Measurements from ENCODE around the gene FMO3. TPM values are rescaled to one million over a fixed set of nuclear protein-coding genes. Genes with fewer than 3 reads are reported as not detected.

FMO3 gene
- total RNA-seq (1 to 10 TPM in 5 of 10 donors, under 1 TPM in 5; 0.51 to 2.1 (median 1.1) TPM), polyA plus RNA-seq (1 to 10 TPM in 1 of 2 donors, under 1 TPM in 1; 0.83 to 1.4 TPM)
- long read RNA-seq, donor 1, partial matches to known transcripts = 1 of 1 reads
- long read RNA-seq, donor 1, other reads (novel, unspliced or antisense) = 0 of 1 reads
- long read RNA-seq, donor 2, partial matches to known transcripts = 0 of 1 reads
- long read RNA-seq, donor 2, other reads (novel, unspliced or antisense) = 1 of 1 reads
- long read RNA-seq, donor 3, partial matches to known transcripts = 1 of 2 reads
- long read RNA-seq, donor 3, other reads (novel, unspliced or antisense) = 1 of 2 reads

DNA sequence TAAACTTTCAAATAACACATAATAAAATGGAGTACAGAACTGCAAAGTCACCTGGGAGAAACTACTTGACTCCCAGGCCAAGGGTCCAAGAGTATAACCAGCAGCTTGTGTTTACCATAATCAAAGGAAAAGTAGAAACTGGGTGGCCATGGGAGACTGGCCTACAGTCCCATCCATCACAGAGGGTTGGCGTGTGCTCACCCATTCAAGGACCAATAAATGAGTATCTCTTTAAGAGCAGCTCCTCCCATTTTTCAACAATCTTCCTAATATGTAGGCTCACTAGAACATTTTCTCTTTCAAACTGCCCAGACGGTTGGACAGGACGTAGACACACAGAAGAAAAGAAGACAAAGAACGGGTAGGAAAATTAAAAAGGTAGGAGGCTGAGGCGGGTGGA lies at the start of gene FMO3:
Gene FMO3, plus strand, starts transcription at position 302 of the 400 bp plus-strand sequence. CDS start 1,754 bp downstream, outside the sequence.
- DNase-seq (no peak), ATAC-seq (no peak)
- Histone ChIP-seq H3K9me3 (no peaks in the 10 kb centered on the region), H3K4me3 (no peak within 1 kb of the TSS), H3K27ac (no peak within 1 kb of the TSS), H3K36me3 (no peaks in the 10 kb centered on the region), H3K27me3 (no peaks in the 10 kb centered on the region), H3K4me1 (peaks cover 0 to 7% (median 0%) of the 10 kb centered on the region in 9 donors)
- intact Hi-C loops (cut with DNase I) = no loop called here
- TF ChIP-seq, protein P1, sequence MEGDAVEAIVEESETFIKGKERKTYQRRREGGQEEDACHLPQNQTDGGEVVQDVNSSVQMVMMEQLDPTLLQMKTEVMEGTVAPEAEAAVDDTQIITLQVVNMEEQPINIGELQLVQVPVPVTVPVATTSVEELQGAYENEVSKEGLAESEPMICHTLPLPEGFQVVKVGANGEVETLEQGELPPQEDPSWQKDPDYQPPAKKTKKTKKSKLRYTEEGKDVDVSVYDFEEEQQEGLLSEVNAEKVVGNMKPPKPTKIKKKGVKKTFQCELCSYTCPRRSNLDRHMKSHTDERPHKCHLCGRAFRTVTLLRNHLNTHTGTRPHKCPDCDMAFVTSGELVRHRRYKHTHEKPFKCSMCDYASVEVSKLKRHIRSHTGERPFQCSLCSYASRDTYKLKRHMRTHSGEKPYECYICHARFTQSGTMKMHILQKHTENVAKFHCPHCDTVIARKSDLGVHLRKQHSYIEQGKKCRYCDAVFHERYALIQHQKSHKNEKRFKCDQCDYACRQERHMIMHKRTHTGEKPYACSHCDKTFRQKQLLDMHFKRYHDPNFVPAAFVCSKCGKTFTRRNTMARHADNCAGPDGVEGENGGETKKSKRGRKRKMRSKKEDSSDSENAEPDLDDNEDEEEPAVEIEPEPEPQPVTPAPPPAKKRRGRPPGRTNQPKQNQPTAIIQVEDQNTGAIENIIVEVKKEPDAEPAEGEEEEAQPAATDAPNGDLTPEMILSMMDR (IDR thresholded peaks at IDR 0.05) = no peak
- 82 to 92% methylated on average over 5 of the region's 5 CpGs for WGBS, 2 donors

DNA sequence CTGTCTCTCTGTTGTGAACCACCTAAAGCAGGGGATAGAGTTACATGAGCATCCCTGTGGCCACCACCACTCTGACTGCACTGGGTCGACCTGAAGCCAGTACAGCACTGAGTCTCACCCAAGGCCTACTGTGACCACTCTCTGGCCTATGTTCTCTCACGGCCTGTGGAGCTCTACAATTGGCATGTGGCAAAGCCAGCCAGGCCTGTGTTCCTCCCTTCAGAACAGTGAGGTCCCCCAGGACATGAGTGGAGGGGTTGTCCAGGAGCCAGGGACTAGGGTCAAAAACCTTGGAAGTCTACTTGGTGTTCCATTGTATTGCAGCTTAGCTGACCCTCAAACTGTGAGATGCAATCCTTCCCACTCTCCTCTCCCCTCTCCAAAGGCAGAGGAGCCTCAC lies 42.7 kb upstream of the FMO3 start:
- intact Hi-C loops (cut with DNase I) = no loop called here
- no peak for ATAC-seq
- H3K4me3 ChIP-seq = no peak overlapping the region
- no peak for DNase-seq
- 62 to 70% methylated on average over 2 of the region's 2 CpGs for WGBS, 2 donors
- H3K4me1 ChIP-seq = no peaks in the 10 kb centered on the region
- peaks cover 0 to 48% (median 20%) of the 10 kb centered on the region in 11 donors for H3K9me3 ChIP-seq
- peaks cover 0 to 5% (median 0%) of the 10 kb centered on the region in 7 donors for H3K27me3 ChIP-seq
- H3K36me3 ChIP-seq = no peaks in the 10 kb centered on the region
- TF ChIP-seq, protein P1 (IDR thresholded peaks at IDR 0.05) = no peak
- H3K27ac ChIP-seq = no peak overlapping the region

DNA sequence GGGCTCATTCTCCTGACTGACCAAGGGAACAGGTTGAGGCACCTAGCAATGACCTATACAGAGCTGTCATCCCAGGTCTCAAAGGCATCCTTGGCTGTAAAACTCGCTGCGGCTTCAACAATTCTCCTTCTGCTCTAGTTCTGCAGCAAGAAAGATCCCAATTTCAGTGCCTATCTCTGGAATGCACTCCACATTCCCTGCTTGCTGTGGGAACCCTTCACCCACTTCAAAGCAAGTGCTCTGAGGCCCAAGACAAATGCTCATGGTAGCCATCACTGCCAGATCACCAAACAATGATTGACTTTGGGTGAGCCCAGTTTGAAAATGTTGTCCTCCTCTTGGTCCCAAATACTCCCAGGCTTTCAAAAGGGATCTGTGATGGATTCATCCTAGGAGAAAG lies 37.7 kb upstream of the FMO3 start:
- H3K36me3 ChIP-seq = no peaks in the 10 kb centered on the region
- ATAC-seq = no peak
- H3K27me3 ChIP-seq = peaks cover 0 to 5% (median 0%) of the 10 kb centered on the region in 7 donors
- no peaks in the 10 kb centered on the region for H3K4me1 ChIP-seq
- H3K27ac ChIP-seq = no peak overlapping the region
- TF ChIP-seq, protein P1 (IDR thresholded peaks at IDR 0.05) = no peak
- DNase-seq = no peak
- peaks cover 0 to 8% (median 0%) of the 10 kb centered on the region in 11 donors for H3K9me3 ChIP-seq
- WGBS, 2 donors = 73 to 75% methylated on average over 2 of the region's 2 CpGs
- no peak overlapping the region for H3K4me3 ChIP-seq
- intact Hi-C loops (cut with DNase I) = no loop called here

DNA sequence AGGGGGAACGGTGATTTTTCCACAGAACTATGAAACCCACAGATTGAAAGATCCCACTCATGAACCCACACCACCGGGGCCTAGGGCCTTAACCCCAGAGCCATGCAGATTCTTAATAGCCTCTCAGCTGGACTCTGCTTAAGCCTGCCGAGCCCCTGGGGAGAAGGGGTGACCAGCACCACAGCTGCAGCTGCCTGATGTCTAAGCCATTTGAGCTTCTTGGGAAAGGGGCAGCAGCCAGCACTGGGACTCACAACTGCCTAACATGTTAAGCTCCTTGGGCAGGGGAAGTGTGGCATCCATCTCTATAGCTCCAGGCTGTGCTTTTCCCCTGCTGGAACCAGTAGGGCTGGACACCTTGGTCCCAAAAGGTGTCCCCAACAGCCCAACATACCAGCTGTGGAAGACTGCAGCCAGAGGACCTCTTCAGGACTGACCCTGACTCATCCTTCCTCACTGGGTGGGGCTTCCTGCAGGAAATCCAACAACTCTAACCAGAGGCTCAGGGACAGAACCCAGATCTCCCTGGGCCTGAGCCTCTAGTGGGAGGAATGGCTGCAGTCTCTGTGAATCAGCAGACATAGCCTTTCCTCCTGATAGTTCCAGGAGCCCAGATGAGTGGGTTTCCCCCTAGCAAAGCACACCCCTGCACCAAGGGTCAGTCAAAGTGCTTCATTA lies 34.6 kb upstream of the FMO3 start:
- intact Hi-C loops (cut with DNase I) = no loop called here
- peaks cover 0 to 5% (median 0%) of the 10 kb centered on the region in 7 donors for H3K27me3 ChIP-seq
- H3K9me3 ChIP-seq = peaks cover 0 to 13% (median 0%) of the 10 kb centered on the region in 11 donors
- H3K27ac ChIP-seq = no peak overlapping the region
- H3K4me3 ChIP-seq = no peak overlapping the region
- DNase-seq (no peak), ATAC-seq (no peak)
- TF ChIP-seq, protein P1 (IDR thresholded peaks at IDR 0.05) = no peak
- H3K36me3 ChIP-seq = no peaks in the 10 kb centered on the region
- 88 to 89% methylated on average over 3 of the region's 3 CpGs for WGBS, 2 donors
- H3K4me1 ChIP-seq = no peaks in the 10 kb centered on the region
